Inflammatory macrophage treated with lipopolysaccharide for 1 hour (primary cell): ENCODE results near the gene LY6G5B.
A peak's percentile ranks its signal among the peaks of the same experiment; 100 is the strongest.
"Not testable (repeated sequence)": the region's sequence is repeated elsewhere in the genome, so short reads cannot be mapped to it uniquely, and the experiment has no call there.

Source experiments
- DNase-seq, 2 donors: peaks; one replicate each; pipeline ENCODE4 v3.0.0-alpha.2; 2020 to 2022

The LY6G5B gene

GRCh38 chr6:31691564-31692108, 21.9 kb downstream of the LY6G5B start:
- DNase-seq, result no peak

- no peak for DNase-seq
Observed at GRCh38 chr6:31692353-31692752, 22.6 kb downstream of the LY6G5B start.

- no peak for DNase-seq
Observed at GRCh38 chr6:31692886-31693285, 23.1 kb downstream of the LY6G5B start.

- no peak for DNase-seq
Observed at GRCh38 chr6:31693535-31693934, 23.8 kb downstream of the LY6G5B start.

- DNase-seq, result no peak
Observed at GRCh38 chr6:31697555-31697954, 27.8 kb downstream of the LY6G5B start.

- DNase-seq, result no peak
Observed at GRCh38 chr6:31700740-31701401, 31.1 kb downstream of the LY6G5B start.

GRCh38 chr6:31701666-31702404, 32.1 kb downstream of the LY6G5B start:
- peak in 1 of 2 donors; percentile 32 for DNase-seq

- DNase-seq, result no peak
Observed at GRCh38 chr6:31702405-31702818, 32.6 kb downstream of the LY6G5B start.

GRCh38 chr6:31702819-31703716, 33.3 kb downstream of the LY6G5B start, which contains the start of gene ABHD16A:
ABHD16A (minus strand) TSS chr6:31703324; CDS start chr6:31703281, 43 bp downstream.
- DNase-seq, result peak; percentile 97 to 99

GRCh38 chr6:31705931-31706330, 36.2 kb downstream of the LY6G5B start:
- no peak for DNase-seq

- DNase-seq, result no peak
Observed at GRCh38 chr6:31706599-31706998, 36.8 kb downstream of the LY6G5B start, which contains the start of gene LY6G6F. LY6G6F (plus strand) TSS chr6:31706866; CDS start chr6:31706907, 41 bp downstream.

GRCh38 chr6:31707701-31708100, 37.9 kb downstream of the LY6G5B start:
- DNase-seq, result no peak

- no peak for DNase-seq
Observed at GRCh38 chr6:31708224-31708623, 38.4 kb downstream of the LY6G5B start.

- DNase-seq, result not testable (repeated sequence)
Observed at GRCh38 chr6:31709157-31709556, 39.4 kb downstream of the LY6G5B start.

GRCh38 chr6:31710523-31711219, 40.9 kb downstream of the LY6G5B start:
- no peak for DNase-seq

GRCh38 chr6:31711233-31711632, 41.5 kb downstream of the LY6G5B start:
- peak; percentile 30 to 32 for DNase-seq

- no peak for DNase-seq
Observed at GRCh38 chr6:31712296-31712695, 42.5 kb downstream of the LY6G5B start.

GRCh38 chr6:31713465-31713864, 43.7 kb downstream of the LY6G5B start:
- DNase-seq, result no peak

GRCh38 chr6:31713991-31714684, 44.4 kb downstream of the LY6G5B start:
- no peak for DNase-seq

- no peak for DNase-seq
Observed at GRCh38 chr6:31715022-31715958, 45.5 kb downstream of the LY6G5B start, which contains the start of gene LY6G6D. LY6G6D (plus strand) TSS chr6:31715348; CDS start chr6:31715356, 8 bp downstream.
